K562 (cell line): ENCODE data around the gene NXF1. TPM values are rescaled to one million over a fixed set of nuclear protein-coding genes. Genes with fewer than 3 reads are reported as not detected.

Experiments
- EWSR1 ChIP-seq: fragments of 450-650 bp; IDR thresholded peaks from 2 replicates; pipeline ENCODE4 v1.6.1; 2018; ENCODE audit warnings: borderline replicate concordance, mild to moderate bottlenecking, low read depth, moderate library complexity; ENCODE audit not compliant: partially characterized antibody
- HDAC6 ChIP-seq: IDR thresholded peaks from 2 replicates; pipeline ENCODE4 v1.6.1; 2012; ENCODE audit warnings: low read depth, mild to moderate bottlenecking, control low read depth, inconsistent platforms, low read length, moderate library complexity
- IFI16 ChIP-seq: fragments of 250-450 bp; sonication (Bioruptor Pico); IDR thresholded peaks from 2 replicates; pipeline ENCODE4 v2.1.2; 2022; ENCODE audit warnings: mild to moderate bottlenecking, inconsistent platforms
- MAX ChIP-seq: sonication (generic); formaldehyde crosslinking; IDR thresholded peaks from 2 replicates; pipeline ENCODE4 v1.9.0; 2022; ENCODE audit warnings: mild to moderate bottlenecking, missing genetic modification reagents
- MCM7 ChIP-seq, 2 experiments: fragments of 450-650 bp; IDR thresholded peaks; 2 replicates each; pipeline ENCODE4 v1.6.1; 2016 to 2018
- MXD1 ChIP-seq: fragments of 250-450 bp; sonication (Bioruptor Pico); IDR thresholded peaks from 2 replicates; pipeline ENCODE4 v1.8.0; 2021; ENCODE audit warnings: borderline replicate concordance, mild to moderate bottlenecking, moderate library complexity; ENCODE audit not compliant: poor library complexity, severe bottlenecking
- NFIX ChIP-seq: fragments of 250-450 bp; sonication (Bioruptor Pico); IDR thresholded peaks from 2 replicates; pipeline ENCODE4 v1.4.0; 2020; ENCODE audit warnings: low read depth, mild to moderate bottlenecking, moderate library complexity
- NR2C2 ChIP-seq, 2 experiments: fragments of 200-800 bp in 1 of 2; sonication (Bioruptor generic) in 1 of 2; sonication (generic) in 1 of 2; formaldehyde crosslinking in 1 of 2; IDR thresholded peaks; 2 replicates each; pipeline versions ENCODE4 v1.6.1 to v1.8.0; 2016 to 2022; ENCODE audit warnings: mild to moderate bottlenecking in 1 of 2, missing compliant biosample characterization in 1 of 2, missing genetic modification characterization in 1 of 2, missing genetic modification reagents in 1 of 2
- OTX1 ChIP-seq: fragments of 450-650 bp; formaldehyde crosslinking; IDR thresholded peaks from 2 replicates; pipeline ENCODE4 v1.4.0; 2022; ENCODE audit warnings: mild to moderate bottlenecking
- PHF21A ChIP-seq: fragments of 450-650 bp; IDR thresholded peaks from 2 replicates; pipeline ENCODE4 v1.6.1; 2017; ENCODE audit warnings: low read depth, borderline replicate concordance
- PHTF2 ChIP-seq: fragments of 250-450 bp; sonication (Bioruptor Pico); IDR thresholded peaks from 2 replicates; pipeline ENCODE4 v1.5.0; 2021; ENCODE audit warnings: mild to moderate bottlenecking
- PPARD ChIP-seq: fragments of 250-450 bp; sonication (Bioruptor Pico); IDR thresholded peaks from 2 replicates; pipeline ENCODE4 v1.8.0; 2022; ENCODE audit warnings: inconsistent platforms, mild to moderate bottlenecking, moderate library complexity
- RBM34 ChIP-seq: fragments of 200-400 bp; formaldehyde crosslinking; IDR thresholded peaks from 2 replicates; pipeline ENCODE4 v1.6.1; 2018; ENCODE audit warnings: low read length, borderline replicate concordance; ENCODE audit not compliant: insufficient read depth
- RFX5 ChIP-seq: IDR thresholded peaks from 2 replicates; pipeline ENCODE4 v1.6.1; 2011; ENCODE audit warnings: low read depth, mild to moderate bottlenecking, improper control_type of control experiment, low read length
- RFX7 ChIP-seq: fragments of 250-450 bp; sonication (Bioruptor Pico); IDR thresholded peaks from 2 replicates; pipeline ENCODE4 v1.5.1; 2021; ENCODE audit warnings: mild to moderate bottlenecking
- SETDB1 ChIP-seq: IDR thresholded peaks from one replicate; pipeline ENCODE4 v1.6.1; 2012; ENCODE audit warnings: low read length, control low read depth, inconsistent platforms
- SFPQ ChIP-seq: fragments of 200-400 bp; formaldehyde crosslinking; IDR thresholded peaks from 2 replicates; pipeline ENCODE4 v1.6.1; 2017; ENCODE audit warnings: mild to moderate bottlenecking, low read depth, low read length, moderate library complexity
- ZKSCAN1 ChIP-seq: fragments of 150-350 bp; IDR thresholded peaks from 2 replicates; pipeline ENCODE4 v1.6.1; 2016; ENCODE audit warnings: low read depth, low read length
- ZNF12 ChIP-seq: sonication (generic); formaldehyde crosslinking; IDR thresholded peaks from 2 replicates; pipeline ENCODE4 v1.4.0; 2020; ENCODE audit warnings: mild to moderate bottlenecking, missing genetic modification reagents
- ZNF143 ChIP-seq: sonication (generic); formaldehyde crosslinking; IDR thresholded peaks from 2 replicates; pipeline ENCODE4 v1.9.0; 2022; ENCODE audit warnings: mild to moderate bottlenecking, missing genetic modification reagents
- ZNF655 ChIP-seq: fragments of 250-450 bp; sonication (Bioruptor Pico); IDR thresholded peaks from 2 replicates; pipeline ENCODE4 v1.5.0; 2021
- ZNF778 ChIP-seq: fragments of 450-650 bp; formaldehyde crosslinking; IDR thresholded peaks from 2 replicates; pipeline ENCODE4 v1.4.0; 2020; ENCODE audit warnings: mild to moderate bottlenecking, moderate library complexity
- ZNF79 ChIP-seq: fragments of 250-450 bp; sonication (Bioruptor Pico); IDR thresholded peaks from 2 replicates; pipeline ENCODE4 v1.4.0; 2020; ENCODE audit warnings: low read depth, mild to moderate bottlenecking, moderate library complexity
- polyA plus RNA-seq, 8 experiments: library from polyadenylated mRNA; depleted of rRNA in 4 of 8; stranded (reverse) in 5 of 8; unstranded in 3 of 8; fragments of >200 nt; fragmentation: Nextera tagmentation in 2 of 8; fragmentation: Illumina TruSeq in 1 of 8; extraction: Ambion mirVana in 2 of 8; extraction: Trizol in 1 of 8; gene quantifications; 2 replicates each; pipeline versions ENCODE4 v1.2.1 to v1.2.3, GENCODE V29; 2011 to 2014; ENCODE audit warnings: inconsistent platforms in 1 of 8, missing spikeins in 1 of 8
- total RNA-seq, 7 experiments: library from RNA; depleted of rRNA in 6 of 7; stranded (reverse); fragments of >200 nt in 6 of 7; fragmentation: Illumina TruSeq in 2 of 7; extraction: Trizol in 2 of 7; gene quantifications; 2 replicates each; pipeline versions ENCODE4 v1.2.1 to v1.2.3, GENCODE V29; 2011 to 2021; ENCODE audit warnings: low replicate concordance in 1 of 7

The NXF1 gene
- total and polyA plus RNA-seq, 9 of the 15 experiments (the other 6 are each of a cell fraction or from before 2014, with no cell fraction given): 18.1 to 98.3 (median 35.8) TPM

GRCh38 chr11:62771144-62772021 lies 33.9 kb downstream of the NXF1 start, which contains the start of gene TAF6L (continued):
- no peak for TF ChIP-seq ZNF12 (CRISPR knock-in tag)
- TF ChIP-seq ZNF778: no peak
- peak; percentile 81 for TF ChIP-seq MAX (CRISPR knock-in tag)
- TF ChIP-seq OTX1 (CRISPR knock-in tag): no peak
- peak; percentile 82; the same call in 1 of the 2 replicates for TF ChIP-seq PHF21A
- TF ChIP-seq RBM34: no peak
- TF ChIP-seq ZNF143 (CRISPR knock-in tag): no peak
- no peak for TF ChIP-seq SFPQ
- TF ChIP-seq SETDB1: no peak
- no peak for TF ChIP-seq PHTF2 (CRISPR knock-in tag)
- no peak for TF ChIP-seq MCM7 (IDR thresholded peaks at IDR 0.05)
- peak; percentile 98 for TF ChIP-seq NR2C2 (CRISPR knock-in tag; IDR thresholded peaks at IDR 0.05)
- peak; percentile 99 for TF ChIP-seq NR2C2 (tag; IDR thresholded peaks at IDR 0.05)
- no peak for TF ChIP-seq IFI16 (CRISPR knock-in tag)
- TF ChIP-seq PPARD: no peak
- no peak for TF ChIP-seq HDAC6
- TF ChIP-seq ZKSCAN1: no peak
- TF ChIP-seq ZNF79 (CRISPR knock-in tag): no peak
- TF ChIP-seq RFX7: no peak
- no peak for TF ChIP-seq MXD1 (CRISPR knock-in tag)
- no peak for TF ChIP-seq RFX5
- TF ChIP-seq ZNF655 (CRISPR knock-in tag): no peak
- no peak for TF ChIP-seq EWSR1
- no peak for TF ChIP-seq NFIX (CRISPR knock-in tag)
